GM12878 (cell line): ENCODE measurements around the gene TMEM176A. TPM values are rescaled to one million over a fixed set of nuclear protein-coding genes. Genes with fewer than 3 reads are reported as not detected.

ENCODE experiments used
- ATAC-seq: fragments of 200-7000 bp; cut with Tn5 transposase; 3 replicates; pipeline ENCODE4 v1.9.1; 2020; ENCODE audit warnings: mild to moderate bottlenecking, moderate library complexity
- BruUV-seq: library from RNA; stranded (reverse); fragments of 400-500 nt; replicated peaks from 2 replicates; lab custom pipeline; 2021; lab: Mats Ljungman, UMichigan
- CTCF ChIA-PET: fragments of 300-600 bp; sonication (Branson Sonifier 250); formaldehyde crosslinking; extraction: SDS; loops from one replicate; lab custom pipeline; 2021; ENCODE audit warnings: inconsistent platforms; lab: Yijun Ruan, JAX
- POLR2A ChIA-PET: fragments of 350-600 bp; formaldehyde crosslinking; extraction: SDS; loops from one replicate; lab custom pipeline; 2021; ENCODE audit warnings: inconsistent platforms; lab: Charles Lee
- RAD21 ChIA-PET: fragments of 300-600 bp; sonication (Branson Sonifier 250); formaldehyde crosslinking; loops from one replicate; lab custom pipeline; 2023; ENCODE audit warnings: antibody characterized with exemption; ENCODE audit not compliant: unreplicated experiment; lab: Charles Lee
- SMC1A ChIA-PET: fragments of 300-600 bp; sonication (Branson Sonifier 250); formaldehyde crosslinking; loops from one replicate; lab custom pipeline; 2023; ENCODE audit not compliant: unreplicated experiment, uncharacterized antibody; lab: Charles Lee
- DNase-seq: peaks from one replicate; pipeline ENCODE4 v3.0.0-alpha.2; 2011; ENCODE audit warnings: low read depth, low spot score
- FAIRE-seq: peaks from 3 replicates; lab custom pipeline; 2011; peaks lifted over from hg19 to GRCh38; lab: Jason Lieb, UNC
- H2AFZ ChIP-seq: 2 replicates; pipeline ENCODE4 v1.6.0; 2011; ENCODE audit warnings: low read depth, low read length, control low read depth; ENCODE audit not compliant: control insufficient read depth
- H3K27ac ChIP-seq: 2 replicates; pipeline ENCODE4 v1.5.1; 2011; ENCODE audit warnings: control low read depth; ENCODE audit not compliant: control insufficient read depth, insufficient read depth
- H3K27me3 ChIP-seq, 2 experiments: replicated peaks in 1 of 2; 2 replicates each; pipeline versions ENCODE4 v1.6.0 to v1.6.1; 2011; ENCODE audit warnings: low read length in 1 of 2; ENCODE audit not compliant: control insufficient read depth in 2 of 2, insufficient read depth in 2 of 2
- H3K36me3 ChIP-seq, 2 experiments: 2 replicates each; pipeline ENCODE4 v1.5.1; 2011; ENCODE audit warnings: low read length in 1 of 2; ENCODE audit not compliant: control insufficient read depth in 2 of 2, insufficient read depth in 2 of 2
- H3K4me1 ChIP-seq: 2 replicates; pipeline ENCODE4 v1.6.1; 2011; ENCODE audit warnings: mild to moderate bottlenecking, low read length, moderate library complexity, mixed read lengths; ENCODE audit not compliant: control insufficient read depth, insufficient read depth
- H3K4me2 ChIP-seq: 2 replicates; pipeline ENCODE4 v1.6.0; 2011; ENCODE audit warnings: control low read depth; ENCODE audit not compliant: control insufficient read depth, insufficient read depth
- H3K4me3 ChIP-seq: fragments of 200-600 bp; sonication (generic); 2 replicates; pipeline ENCODE4 v1.5.1; 2016
- H3K79me2 ChIP-seq: 2 replicates; pipeline ENCODE4 v1.6.0; 2011; ENCODE audit warnings: low read length; ENCODE audit not compliant: control insufficient read depth, insufficient read depth
- H3K9ac ChIP-seq: 2 replicates; pipeline ENCODE4 v1.8.0; 2011; ENCODE audit warnings: low read length, control low read depth, mixed read lengths; ENCODE audit not compliant: control insufficient read depth, insufficient read depth
- H3K9me3 ChIP-seq: replicated peaks from 3 replicates; pipeline ENCODE4 v1.5.1; 2011; ENCODE audit warnings: mild to moderate bottlenecking, low read length; ENCODE audit not compliant: control insufficient read depth, insufficient read depth
- H4K20me1 ChIP-seq: 2 replicates; pipeline ENCODE4 v1.6.0; 2011; ENCODE audit not compliant: control insufficient read depth, insufficient read depth
- CBFB ChIP-seq: IDR thresholded peaks from 2 replicates; pipeline ENCODE4 v1.6.1; 2016; ENCODE audit warnings: antibody characterized with exemption, low read depth
- CEBPB ChIP-seq, 2 experiments: fragments of 150-350 bp in 1 of 2; IDR thresholded peaks; 2 replicates each; pipeline ENCODE4 v1.6.1; 2012 to 2014; ENCODE audit warnings: low read depth in 2 of 2, low read length in 2 of 2, borderline replicate concordance in 1 of 2, inconsistent platforms in 1 of 2
- DPF2 ChIP-seq: fragments of 450-650 bp; IDR thresholded peaks from 2 replicates; pipeline ENCODE4 v1.6.1; 2017; ENCODE audit warnings: mild to moderate bottlenecking
- E4F1 ChIP-seq: fragments of 450-650 bp; IDR thresholded peaks from 2 replicates; pipeline ENCODE4 v1.6.1; 2018; ENCODE audit warnings: borderline replicate concordance, mild to moderate bottlenecking; ENCODE audit not compliant: partially characterized antibody
- GATAD2B ChIP-seq: fragments of 450-650 bp; conservative IDR thresholded peaks from 2 replicates; pipeline ENCODE4 v1.6.1; 2017; ENCODE audit warnings: low read depth, mild to moderate bottlenecking, moderate library complexity
- HDAC6 ChIP-seq: fragments of 200-600 bp; sonication (generic); IDR thresholded peaks from one replicate; pipeline ENCODE4 v1.8.0; 2017; ENCODE audit warnings: antibody characterized with exemption; ENCODE audit not compliant: unreplicated experiment
- HDGF ChIP-seq: fragments of 450-650 bp; IDR thresholded peaks from 2 replicates; pipeline ENCODE4 v1.6.1; 2016; ENCODE audit warnings: antibody characterized with exemption
- HSF1 ChIP-seq: fragments of 150-350 bp; IDR thresholded peaks from 2 replicates; pipeline ENCODE4 v1.6.1; 2014; ENCODE audit warnings: mild to moderate bottlenecking, low read depth, low read length
- NFXL1 ChIP-seq: fragments of 450-650 bp; IDR thresholded peaks from 2 replicates; pipeline ENCODE4 v1.6.1; 2017; ENCODE audit warnings: antibody characterized with exemption, mild to moderate bottlenecking, borderline replicate concordance
- NFYA ChIP-seq: IDR thresholded peaks from 2 replicates; pipeline ENCODE4 v1.6.1; 2011; ENCODE audit warnings: low read depth, mild to moderate bottlenecking, low read length, improper control_type of control experiment, borderline replicate concordance
- PAX8 ChIP-seq: fragments of 450-650 bp; IDR thresholded peaks from 2 replicates; pipeline ENCODE4 v1.6.1; 2017; ENCODE audit warnings: mild to moderate bottlenecking, moderate library complexity
- RFX5 ChIP-seq: IDR thresholded peaks from 2 replicates; pipeline ENCODE4 v1.6.1; 2011; ENCODE audit warnings: low read depth, low read length, improper control_type of control experiment
- WGBS: methylation state at CpG from one replicate; pipeline ENCODE4 v1.1.6; 2016; ENCODE audit warnings: low lambda C conversion rate; ENCODE audit not compliant: insufficient replicate concordance, insufficient coverage; ENCODE audit errors: missing lambda C conversion rate; 5-methylcytosine and 5-hydroxymethylcytosine counted together
- in situ Hi-C: fragments of 300-500 bp; cut with MboI; formaldehyde crosslinking; loops from 9 replicates; pipeline ENCODE4 v1.14.3; 2018; ENCODE audit warnings: mixed read lengths
- intact Hi-C: fragments of 100-400 bp; cut with micrococcal nuclease; formaldehyde crosslinking; loops from one replicate; pipeline ENCODE4 v1.14.2; 2022; ENCODE audit not compliant: unreplicated experiment
- polyA plus RNA-seq, 11 experiments: library from polyadenylated mRNA; depleted of rRNA in 4 of 11; unstranded in 6 of 11; stranded (reverse) in 5 of 11; fragments of >200 nt; fragmentation: Nextera tagmentation in 4 of 11; fragmentation: Illumina TruSeq in 1 of 11; extraction: Ambion mirVana in 4 of 11; extraction: Trizol in 1 of 11; gene quantifications; 1 replicate in 1 of 11; 2 replicates in 10 of 11; pipeline versions ENCODE4 v1.2.1 to v1.2.3, GENCODE V29; 2011 to 2016; ENCODE audit warnings: inconsistent platforms in 2 of 11, missing spikeins in 2 of 11, low read depth in 1 of 11
- total RNA-seq, 4 experiments: library from RNA; depleted of rRNA in 3 of 4; stranded (reverse); fragments of >200 nt in 3 of 4; fragmentation: Illumina TruSeq in 1 of 4; extraction: Trizol in 1 of 4; gene quantifications; 2 replicates each; pipeline versions ENCODE4 v1.2.1 to v1.2.3, GENCODE V29; 2013 to 2021
- TF ChIP-seq, protein P1 (sequence below): fragments of 450-650 bp; conservative IDR thresholded peaks from 2 replicates; pipeline ENCODE4 v1.6.1; 2017; ENCODE audit warnings: mild to moderate bottlenecking, moderate library complexity
- TF ChIP-seq, protein P2 (sequence below): IDR thresholded peaks from 2 replicates; pipeline ENCODE4 v1.6.1; 2011; ENCODE audit warnings: borderline replicate concordance, low read depth, mild to moderate bottlenecking, moderate library complexity, mixed read lengths, low read length; ENCODE audit not compliant: insufficient read depth; ENCODE audit errors: extremely low read length
- TF ChIP-seq, protein P3 (sequence below): fragments of 450-650 bp; IDR thresholded peaks from 2 replicates; pipeline ENCODE4 v1.6.1; 2016; ENCODE audit warnings: mild to moderate bottlenecking

Gene TMEM176A
- total and polyA plus RNA-seq, 10 of the 15 experiments (the other 5 are each of a cell fraction or from before 2014, with no cell fraction given): not detected

DNA sequence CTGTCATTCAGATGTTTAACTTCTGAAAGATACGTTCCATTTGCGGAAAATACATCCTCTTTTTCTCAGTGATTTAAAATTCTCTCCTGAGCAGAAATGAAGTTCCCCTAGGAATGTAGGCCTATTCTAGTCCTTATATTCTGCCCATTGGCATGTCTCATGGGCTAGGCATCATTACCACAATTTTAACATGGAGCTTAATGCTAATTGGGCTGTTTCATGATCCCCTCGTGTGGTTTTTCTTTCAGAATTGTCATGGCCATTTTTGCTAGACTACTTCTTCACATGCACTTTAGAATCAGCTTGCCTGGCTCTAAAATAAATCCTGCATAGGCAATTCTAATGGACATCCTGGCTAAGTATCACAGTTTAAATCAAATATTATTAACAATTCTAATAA lies 1.4 kb upstream of the TMEM176A start:
- ChIA-PET SMC1A (interaction anchor here (1.2 kb wide), 1 partner anchor 12 kb away, joined by 3 read pairs; no protein-coding TSS in a partner anchor), POLR2A (interaction anchor here (1.9 kb wide), 1 partner anchor 11 kb away, joined by 7 read pairs; no protein-coding TSS in a partner anchor), RAD21 (interaction anchor here (1.5 kb wide), 1 partner anchor 11 kb away, joined by 5 read pairs; no protein-coding TSS in a partner anchor)
- H3K4me1 ChIP-seq: no peaks in the 10 kb centered on the region
- H3K27ac ChIP-seq: no peak overlapping the region
- no peak overlapping the region for H3K9ac ChIP-seq
- H4K20me1 ChIP-seq: no peaks in the 10 kb centered on the region
- FAIRE-seq: no peak
- intact Hi-C loops: no loop called here
- no peak for DNase-seq
- in situ Hi-C loops: no loop called here
- TF ChIP-seq HDAC6: no peak
- no peak for TF ChIP-seq HSF1
- TF ChIP-seq PAX8: no peak
- no peak for TF ChIP-seq HDGF
- no peak for TF ChIP-seq DPF2
- TF ChIP-seq, protein P1, sequence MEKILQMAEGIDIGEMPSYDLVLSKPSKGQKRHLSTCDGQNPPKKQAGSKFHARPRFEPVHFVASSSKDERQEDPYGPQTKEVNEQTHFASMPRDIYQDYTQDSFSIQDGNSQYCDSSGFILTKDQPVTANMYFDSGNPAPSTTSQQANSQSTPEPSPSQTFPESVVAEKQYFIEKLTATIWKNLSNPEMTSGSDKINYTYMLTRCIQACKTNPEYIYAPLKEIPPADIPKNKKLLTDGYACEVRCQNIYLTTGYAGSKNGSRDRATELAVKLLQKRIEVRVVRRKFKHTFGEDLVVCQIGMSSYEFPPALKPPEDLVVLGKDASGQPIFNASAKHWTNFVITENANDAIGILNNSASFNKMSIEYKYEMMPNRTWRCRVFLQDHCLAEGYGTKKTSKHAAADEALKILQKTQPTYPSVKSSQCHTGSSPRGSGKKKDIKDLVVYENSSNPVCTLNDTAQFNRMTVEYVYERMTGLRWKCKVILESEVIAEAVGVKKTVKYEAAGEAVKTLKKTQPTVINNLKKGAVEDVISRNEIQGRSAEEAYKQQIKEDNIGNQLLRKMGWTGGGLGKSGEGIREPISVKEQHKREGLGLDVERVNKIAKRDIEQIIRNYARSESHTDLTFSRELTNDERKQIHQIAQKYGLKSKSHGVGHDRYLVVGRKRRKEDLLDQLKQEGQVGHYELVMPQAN: no peak
- no peak for TF ChIP-seq RFX5
- no peak for TF ChIP-seq NFXL1
- TF ChIP-seq CEBPB (IDR thresholded peaks at IDR 0.05; ENCODE audit: borderline replicate concordance in 1 of 2, low read depth in 2 of 2, low read length in 2 of 2): no peak
- TF ChIP-seq, protein P2, sequence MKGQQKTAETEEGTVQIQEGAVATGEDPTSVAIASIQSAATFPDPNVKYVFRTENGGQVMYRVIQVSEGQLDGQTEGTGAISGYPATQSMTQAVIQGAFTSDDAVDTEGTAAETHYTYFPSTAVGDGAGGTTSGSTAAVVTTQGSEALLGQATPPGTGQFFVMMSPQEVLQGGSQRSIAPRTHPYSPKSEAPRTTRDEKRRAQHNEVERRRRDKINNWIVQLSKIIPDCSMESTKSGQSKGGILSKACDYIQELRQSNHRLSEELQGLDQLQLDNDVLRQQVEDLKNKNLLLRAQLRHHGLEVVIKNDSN: no peak
- no peak for TF ChIP-seq NFYA
- TF ChIP-seq GATAD2B: no peak
- TF ChIP-seq, protein P3, sequence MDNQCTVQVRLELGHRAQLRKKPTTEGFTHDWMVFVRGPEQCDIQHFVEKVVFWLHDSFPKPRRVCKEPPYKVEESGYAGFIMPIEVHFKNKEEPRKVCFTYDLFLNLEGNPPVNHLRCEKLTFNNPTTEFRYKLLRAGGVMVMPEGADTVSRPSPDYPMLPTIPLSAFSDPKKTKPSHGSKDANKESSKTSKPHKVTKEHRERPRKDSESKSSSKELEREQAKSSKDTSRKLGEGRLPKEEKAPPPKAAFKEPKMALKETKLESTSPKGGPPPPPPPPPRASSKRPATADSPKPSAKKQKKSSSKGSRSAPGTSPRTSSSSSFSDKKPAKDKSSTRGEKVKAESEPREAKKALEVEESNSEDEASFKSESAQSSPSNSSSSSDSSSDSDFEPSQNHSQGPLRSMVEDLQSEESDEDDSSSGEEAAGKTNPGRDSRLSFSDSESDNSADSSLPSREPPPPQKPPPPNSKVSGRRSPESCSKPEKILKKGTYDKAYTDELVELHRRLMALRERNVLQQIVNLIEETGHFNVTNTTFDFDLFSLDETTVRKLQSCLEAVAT: no peak
- TF ChIP-seq E4F1: no peak
- TF ChIP-seq CBFB: no peak
- TF ChIP-seq, all 136 proteins: peak for 0
- ATAC-seq: no peak
- Histone ChIP-seq H3K4me3 (no peak overlapping the region), H3K27me3 (peaks cover 10 to 14% of the 10 kb centered on the region in 2 experiments; a peak in 3 of 4 replicates), H3K36me3 (no peaks in the 10 kb centered on the region), H3K9me3 (no peaks in the 10 kb centered on the region), H2AFZ (no peak overlapping the region), H3K79me2 (no peaks in the 10 kb centered on the region), H3K4me2 (no peak overlapping the region)
- WGBS: 65% methylated on average over 3 of the region's 3 CpGs
- no TSS peak for BruUV-seq
- CTCF ChIA-PET: interaction anchor here (0.6 to 1.4 kb wide), 4 partner anchors 12 to 219 kb away, joined by 3 to 5 read pairs (median 3); no protein-coding TSS in a partner anchor
